GM12865 (cell line): ENCODE data around the gene PALM3.
"Not testable (repeated sequence)": the region's sequence is repeated elsewhere in the genome, so short reads cannot be mapped to it uniquely, and the experiment has no call there.

Experiments
- DNase-seq: peaks from one replicate; pipeline ENCODE4 v3.0.0; 2010; ENCODE audit warnings: low read depth
- H3K4me3 ChIP-seq: 2 replicates; pipeline ENCODE4 v1.5.1; 2011; ENCODE audit warnings: mild to moderate bottlenecking, low read depth, low read length, control low read depth
- CTCF ChIP-seq: IDR thresholded peaks from 2 replicates; pipeline ENCODE4 v1.5.1; 2011; ENCODE audit warnings: low read length, control low read depth, low read depth, inconsistent platforms; ENCODE audit not compliant: insufficient read depth; ENCODE audit errors: missing control alignments

The PALM3 gene

GRCh38 chr19:14031719-14032480 lies 30.0 kb downstream of the PALM3 start, which contains the start of gene IL27RA:
Gene IL27RA (plus strand): TSS chr19:14031762. CDS start chr19:14031873, 111 bp downstream.
- H3K4me3 ChIP-seq, result peak within 1 kb of the TSS; percentile 76
- peak; percentile 83 for TF ChIP-seq CTCF
- DNase-seq, result peak; percentile 93

- TF ChIP-seq CTCF, result no peak
- DNase-seq, result no peak
- peak overlapping the region; percentile 76 for H3K4me3 ChIP-seq
Observed at GRCh38 chr19:14030997-14031718, 30.7 kb downstream of the PALM3 start.

- TF ChIP-seq CTCF, result no peak
- no peak for DNase-seq
- H3K4me3 ChIP-seq, result no peak overlapping the region
Observed at GRCh38 chr19:14028901-14029300, 33.0 kb downstream of the PALM3 start.

GRCh38 chr19:14027856-14028450 lies 33.9 kb downstream of the PALM3 start, which contains the start of gene RLN3:
Gene RLN3 (plus strand): TSS chr19:14028148. CDS start chr19:14028205, 57 bp downstream.
- no peak for DNase-seq
- TF ChIP-seq CTCF, result no peak
- no peak within 1 kb of the TSS for H3K4me3 ChIP-seq

- H3K4me3 ChIP-seq, DNase-seq: not testable (repeated sequence)
Observed at GRCh38 chr19:14026652-14027192, 35.2 kb downstream of the PALM3 start.

- no peak overlapping the region for H3K4me3 ChIP-seq
- TF ChIP-seq CTCF, result peak; percentile 27
- DNase-seq, result peak; percentile 59
Observed at GRCh38 chr19:14023404-14024235, 38.3 kb downstream of the PALM3 start.
